HUES48 (cell line): Measurements from ENCODE around the gene XPOT.
A peak's percentile ranks its signal among the peaks of the same experiment; 100 is the strongest.

Experiments used
- H3K27ac ChIP-seq: one replicate; pipeline ENCODE4 v1.7.0; 2013; ENCODE audit warnings: low read depth, low read length, inconsistent platforms
- H3K27me3 ChIP-seq: 2 replicates; pipeline ENCODE4 v1.6.1; 2013; ENCODE audit warnings: mild to moderate bottlenecking, low read length; ENCODE audit not compliant: control insufficient read depth, insufficient read depth
- H3K36me3 ChIP-seq: 2 replicates; pipeline ENCODE4 v1.6.1; 2013; ENCODE audit warnings: low read length; ENCODE audit not compliant: control insufficient read depth, insufficient read depth
- H3K4me1 ChIP-seq: 2 replicates; pipeline ENCODE4 v1.6.1; 2013; ENCODE audit warnings: mild to moderate bottlenecking, low read length; ENCODE audit not compliant: control insufficient read depth, insufficient read depth
- H3K4me3 ChIP-seq: 2 replicates; pipeline ENCODE4 v1.5.1; 2013; ENCODE audit warnings: mild to moderate bottlenecking, low read depth, low read length
- H3K9ac ChIP-seq: 2 replicates; pipeline ENCODE4 v1.6.1; 2013; ENCODE audit warnings: mild to moderate bottlenecking, low read depth, low read length, moderate library complexity
- H3K9me3 ChIP-seq: 2 replicates; pipeline ENCODE4 v1.6.1; 2013; ENCODE audit warnings: low read length; ENCODE audit not compliant: control insufficient read depth, insufficient read depth

The XPOT gene

DNA sequence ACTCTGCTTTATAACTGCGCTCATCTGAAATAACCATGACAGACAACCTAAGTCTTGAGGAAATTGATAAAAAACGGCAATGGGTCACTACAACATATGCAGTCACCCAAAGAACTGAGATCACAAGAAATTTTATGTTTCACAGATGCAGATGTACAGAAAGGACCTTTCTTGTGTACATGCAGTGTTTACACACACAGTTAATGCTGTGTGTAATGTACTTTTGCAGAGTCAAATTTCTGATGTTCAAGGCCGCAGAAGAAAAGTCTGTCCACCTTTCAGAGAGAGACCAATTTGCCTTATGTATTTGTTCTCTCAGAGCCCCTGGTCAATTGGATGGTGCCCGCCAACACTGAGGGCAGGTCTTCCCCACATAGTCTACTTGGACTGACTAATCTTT, 24.8 kb downstream of the XPOT start:
- H3K27me3 ChIP-seq = no peaks in the 10 kb centered on the region
- peaks cover 100% of the 10 kb centered on the region for H3K36me3 ChIP-seq
- no peaks in the 10 kb centered on the region for H3K9me3 ChIP-seq
- no peak overlapping the region for H3K9ac ChIP-seq
- no peak overlapping the region for H3K27ac ChIP-seq
- no peak overlapping the region for H3K4me3 ChIP-seq
- no peaks in the 10 kb centered on the region for H3K4me1 ChIP-seq

DNA sequence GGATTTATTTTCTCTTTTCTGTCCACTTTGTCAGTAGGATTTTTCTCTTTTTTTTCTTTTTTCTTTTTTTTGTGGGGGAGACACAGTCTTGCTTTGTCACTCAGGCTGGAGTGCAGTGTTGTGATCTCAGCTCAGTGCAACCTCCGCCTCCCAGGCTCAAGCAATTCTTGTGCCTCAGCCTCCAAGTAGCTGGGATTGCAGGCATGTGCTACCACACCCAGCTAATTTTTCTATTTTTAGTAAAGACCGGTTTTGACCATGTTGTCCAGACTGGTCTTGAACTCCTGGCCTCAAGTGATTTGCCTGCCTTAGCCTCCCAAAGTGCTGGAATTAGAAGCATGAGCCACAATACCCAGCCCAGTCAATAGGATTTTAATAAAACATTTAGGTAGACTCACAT, 26.7 kb downstream of the XPOT start:
- no peaks in the 10 kb centered on the region for H3K4me1 ChIP-seq
- no peaks in the 10 kb centered on the region for H3K9me3 ChIP-seq
- H3K36me3 ChIP-seq = peaks cover 100% of the 10 kb centered on the region
- H3K9ac ChIP-seq = no peak overlapping the region
- no peaks in the 10 kb centered on the region for H3K27me3 ChIP-seq
- H3K4me3 ChIP-seq = no peak overlapping the region
- H3K27ac ChIP-seq = no peak overlapping the region

- H3K4me1 ChIP-seq = no peaks in the 10 kb centered on the region
- H3K27me3 ChIP-seq = no peaks in the 10 kb centered on the region
- no peaks in the 10 kb centered on the region for H3K9me3 ChIP-seq
- H3K4me3 ChIP-seq = no peak overlapping the region
- H3K27ac ChIP-seq = no peak overlapping the region
- H3K9ac ChIP-seq = no peak overlapping the region
- H3K36me3 ChIP-seq = peaks cover 100% of the 10 kb centered on the region
Observed at GRCh38 chr12:64431791-64432190, 27.6 kb downstream of the XPOT start.

GRCh38 chr12:64433915-64434314, 29.7 kb downstream of the XPOT start:
- Histone ChIP-seq H3K9ac (no peak overlapping the region; the same call in 1 of the 2 replicates), H3K4me3 (no peak overlapping the region), H3K9me3 (no peaks in the 10 kb centered on the region), H3K27me3 (no peaks in the 10 kb centered on the region), H3K4me1 (no peaks in the 10 kb centered on the region), H3K36me3 (peaks cover 100% of the 10 kb centered on the region), H3K27ac (no peak overlapping the region)

DNA sequence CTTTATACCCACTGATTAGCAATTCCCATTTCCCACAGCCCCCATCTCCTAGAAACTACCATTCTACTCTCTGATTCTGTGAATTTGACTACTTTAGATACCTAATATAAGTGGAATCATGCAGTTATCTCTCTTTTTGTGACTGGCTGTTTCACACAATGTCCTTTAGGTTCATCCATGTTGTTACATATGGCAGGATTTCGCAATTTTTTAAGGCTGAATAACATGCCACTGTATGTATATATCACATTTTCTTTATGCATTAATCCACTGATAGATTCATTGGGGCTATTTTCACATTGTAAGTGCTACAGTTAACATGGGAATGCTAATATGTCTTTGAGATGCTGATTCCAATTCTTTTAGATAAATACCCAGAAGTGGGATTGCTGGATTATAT, 35.9 kb downstream of the XPOT start:
- Histone ChIP-seq H3K9me3 (no peaks in the 10 kb centered on the region), H3K27me3 (no peaks in the 10 kb centered on the region), H3K36me3 (peaks cover 99% of the 10 kb centered on the region), H3K27ac (no peak overlapping the region), H3K4me3 (no peak overlapping the region), H3K9ac (no peak overlapping the region), H3K4me1 (no peaks in the 10 kb centered on the region)

DNA sequence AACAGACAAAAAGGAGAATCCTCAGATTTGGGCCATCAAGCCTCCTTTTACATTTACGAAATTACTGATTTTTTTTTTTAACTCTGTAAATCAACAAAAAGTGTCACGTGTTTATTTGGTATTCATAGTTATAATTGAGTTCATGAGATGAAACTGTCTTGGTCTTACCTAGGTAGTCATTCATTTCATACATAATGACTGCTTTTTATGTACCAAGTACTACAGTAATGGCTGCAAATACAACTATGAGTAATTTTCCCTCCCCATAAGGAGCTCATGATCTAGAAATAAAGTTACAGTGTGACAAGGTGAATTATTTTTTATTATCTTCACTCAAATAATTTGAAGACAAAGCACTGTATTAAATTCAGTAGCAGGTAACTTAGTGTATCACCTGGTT, 41.3 kb downstream of the XPOT start:
- Histone ChIP-seq H3K27ac (no peak overlapping the region), H3K36me3 (peaks cover 96% of the 10 kb centered on the region), H3K9ac (no peak overlapping the region), H3K4me3 (no peak overlapping the region), H3K9me3 (no peaks in the 10 kb centered on the region), H3K4me1 (peaks cover 8% of the 10 kb centered on the region), H3K27me3 (no peaks in the 10 kb centered on the region)

GRCh38 chr12:64446295-64446694, 42.1 kb downstream of the XPOT start:
- Histone ChIP-seq H3K4me1 (peaks cover 13% of the 10 kb centered on the region), H3K4me3 (no peak overlapping the region), H3K36me3 (peaks cover 88% of the 10 kb centered on the region), H3K27me3 (no peaks in the 10 kb centered on the region), H3K27ac (no peak overlapping the region), H3K9me3 (no peaks in the 10 kb centered on the region), H3K9ac (no peak overlapping the region)

- H3K4me3 ChIP-seq = peak overlapping the region; percentile 97; the same call in 1 of the 2 replicates
- H3K4me1 ChIP-seq = peaks cover 13% of the 10 kb centered on the region
- H3K27ac ChIP-seq = peak overlapping the region; percentile 96
- H3K9me3 ChIP-seq = no peaks in the 10 kb centered on the region
- H3K36me3 ChIP-seq = peaks cover 50% of the 10 kb centered on the region
- no peak overlapping the region for H3K9ac ChIP-seq
- no peaks in the 10 kb centered on the region for H3K27me3 ChIP-seq
Observed at GRCh38 chr12:64450057-64450640, 46.0 kb downstream of the XPOT start.

DNA sequence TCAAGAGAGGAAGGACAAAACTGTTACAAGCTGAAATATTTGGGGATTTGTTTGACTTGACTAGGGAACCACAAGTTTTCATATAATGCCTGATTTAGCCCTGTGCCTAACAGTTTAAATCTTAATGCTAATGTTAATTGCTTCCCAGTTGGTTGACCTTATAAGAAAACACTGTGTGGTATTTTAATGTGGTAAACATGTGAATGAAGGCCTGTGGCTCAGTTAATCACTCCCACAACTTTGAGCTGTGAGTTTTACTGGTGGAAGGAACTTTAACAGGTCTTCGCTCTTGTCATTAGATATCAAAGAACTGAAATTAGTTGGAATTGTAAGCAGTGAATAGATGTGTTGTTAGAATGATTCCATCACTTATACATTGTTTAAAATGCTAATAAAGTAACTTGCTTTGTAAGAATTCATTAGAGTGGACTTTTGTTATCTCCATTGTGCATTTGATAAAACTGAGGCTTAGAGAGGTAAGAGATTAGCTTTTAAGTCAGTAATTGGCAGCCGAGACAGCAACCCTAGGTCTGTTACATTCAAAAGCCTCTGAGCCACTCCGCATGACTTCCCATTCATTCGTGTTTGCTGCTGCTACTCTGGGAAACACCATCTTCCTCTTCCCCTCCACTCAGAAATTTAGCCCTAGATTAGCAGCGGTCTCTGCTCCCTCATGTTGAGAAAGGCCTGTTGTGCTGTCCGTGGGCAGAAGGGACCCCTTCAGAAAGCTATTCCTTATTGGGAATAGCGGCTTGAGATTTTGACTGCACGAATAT, 46.7 kb downstream of the XPOT start:
- peaks cover 46% of the 10 kb centered on the region for H3K36me3 ChIP-seq
- peak overlapping the region; percentile 87 for H3K9ac ChIP-seq
- no peaks in the 10 kb centered on the region for H3K9me3 ChIP-seq
- H3K4me1 ChIP-seq = peaks cover 13% of the 10 kb centered on the region
- H3K27ac ChIP-seq = peak overlapping the region; percentile 96
- peak overlapping the region; percentile 97 for H3K4me3 ChIP-seq
- H3K27me3 ChIP-seq = no peaks in the 10 kb centered on the region

- Histone ChIP-seq H3K4me3 (peak within 1 kb of the TSS; percentile 97), H3K27me3 (no peaks in the 10 kb centered on the region), H3K9me3 (no peaks in the 10 kb centered on the region), H3K36me3 (peaks cover 41% of the 10 kb centered on the region), H3K27ac (peak within 1 kb of the TSS; percentile 96), H3K9ac (peak within 1 kb of the TSS; percentile 87), H3K4me1 (peaks cover 13% of the 10 kb centered on the region)
Observed at GRCh38 chr12:64451687-64452558, 47.7 kb downstream of the XPOT start, which contains the start of gene TBK1. Gene TBK1 (plus strand): TSS chr12:64452120. CDS start chr12:64455871, 3,751 bp downstream.
